ENCODE results near the gene EID2. TPM values are rescaled to one million over a fixed set of nuclear protein-coding genes. Genes with fewer than 3 reads are reported as not detected.

The EID2 gene
- total and polyA plus RNA-seq, 2 of the 13 experiments (the other 11 are each of a cell fraction or from before 2014, with no cell fraction given), result 3.7 to 14.1 TPM

- TF ChIP-seq SNAPC4 (CRISPR knock-in tag; IDR thresholded peaks at IDR 0.05), result 0 out of 2 replicates have a peak, but pooled peaks have one; percentile 49
- TF ChIP-seq TARDBP (CRISPR knock-in tag; IDR thresholded peaks at IDR 0.05), result peak; percentile 59; the same call in 1 of the 2 replicates
- peak; percentile 98 for TF ChIP-seq FLYWCH1 (CRISPR knock-in tag; IDR thresholded peaks at IDR 0.05)
- TF ChIP-seq ZNF160 (CRISPR knock-in tag; IDR thresholded peaks at IDR 0.05), result peak; percentile 91
- TF ChIP-seq ATF2 (CRISPR knock-in tag; IDR thresholded peaks at IDR 0.05), result peak; percentile 31; the same call in 1 of the 2 replicates
- no peak for TF ChIP-seq BCLAF1 (IDR thresholded peaks at IDR 0.05)
- peak; percentile 98; the same call in 1 of the 2 replicates for TF ChIP-seq FOXC1 (CRISPR knock-in tag; IDR thresholded peaks at IDR 0.05; ENCODE audit: borderline replicate concordance)
- TF ChIP-seq TAF15 (IDR thresholded peaks at IDR 0.05; ENCODE audit: low read depth, low read length, poor library complexity, severe bottlenecking), result no peak
- no peak for TF ChIP-seq MIER2 (CRISPR knock-in tag; IDR thresholded peaks at IDR 0.05)
- peak; percentile 93; the same call in 1 of the 2 replicates for TF ChIP-seq PREB (CRISPR knock-in tag; IDR thresholded peaks at IDR 0.05)
- 0 out of 2 replicates have a peak, but pooled peaks have one; percentile 54 for TF ChIP-seq KLF11 (CRISPR knock-in tag; IDR thresholded peaks at IDR 0.05)
- no peak for TF ChIP-seq ZNF280D (CRISPR knock-in tag; IDR thresholded peaks at IDR 0.05)
- peak; percentile 100 for TF ChIP-seq CENPT (CRISPR knock-in tag; IDR thresholded peaks at IDR 0.05; ENCODE audit: low read depth)
- no peak for TF ChIP-seq ZNF17 (CRISPR knock-in tag; IDR thresholded peaks at IDR 0.05)
Measured at GRCh38 chr19:39502640-39503417, 37.1 kb downstream of the EID2 start (continued).

Measured in HepG2 (cell line).